ENCODE results near the gene PCYT2.
A peak's percentile ranks its signal among the peaks of the same experiment; 100 is the strongest.

PCYT2 gene

GRCh38 chr17:81866440-81867169 lies 44.6 kb downstream of the PCYT2 start:
- no peak for DNase-seq (ENCODE audit: low spot score)
- Mint-ChIP-seq H3K36me3 (ENCODE audit: low read depth) (peaks cover 39% of the 10 kb centered on the region), H3K4me1 (ENCODE audit: low read depth) (peaks cover 22% of the 10 kb centered on the region), H3K27me3 (ENCODE audit: low read depth) (no peaks in the 10 kb centered on the region), H3K4me3 (peak overlapping the region; percentile 44), H3K9me3 (no peaks in the 10 kb centered on the region), H3K27ac (peak overlapping the region; percentile 57)

- no peak for DNase-seq (ENCODE audit: low spot score)
- peaks cover 22% of the 10 kb centered on the region for H3K4me1 Mint-ChIP-seq (ENCODE audit: low read depth)
- H3K4me3 Mint-ChIP-seq = no peak overlapping the region
- H3K36me3 Mint-ChIP-seq (ENCODE audit: low read depth) = peaks cover 44% of the 10 kb centered on the region
- H3K9me3 Mint-ChIP-seq = no peaks in the 10 kb centered on the region
- peak overlapping the region; percentile 45 for H3K27ac Mint-ChIP-seq
- no peaks in the 10 kb centered on the region for H3K27me3 Mint-ChIP-seq (ENCODE audit: low read depth)
Measured at GRCh38 chr17:81865733-81866439, 45.3 kb downstream of the PCYT2 start.

GRCh38 chr17:81865358-81865732 lies 45.9 kb downstream of the PCYT2 start:
- Mint-ChIP-seq H3K4me3 (no peak overlapping the region), H3K36me3 (ENCODE audit: low read depth) (peaks cover 47% of the 10 kb centered on the region), H3K9me3 (no peaks in the 10 kb centered on the region), H3K4me1 (ENCODE audit: low read depth) (peaks cover 22% of the 10 kb centered on the region), H3K27ac (peak overlapping the region; percentile 45), H3K27me3 (ENCODE audit: low read depth) (no peaks in the 10 kb centered on the region)
- DNase-seq (ENCODE audit: low spot score) = no peak

GRCh38 chr17:81863833-81864768 lies 47.1 kb downstream of the PCYT2 start:
- Mint-ChIP-seq H3K4me1 (ENCODE audit: low read depth) (peaks cover 25% of the 10 kb centered on the region), H3K36me3 (ENCODE audit: low read depth) (peaks cover 41% of the 10 kb centered on the region), H3K9me3 (no peaks in the 10 kb centered on the region), H3K4me3 (peak overlapping the region; percentile 79), H3K27ac (peak overlapping the region; percentile 90), H3K27me3 (ENCODE audit: low read depth) (no peaks in the 10 kb centered on the region)
- DNase-seq (ENCODE audit: low spot score) = no peak

GRCh38 chr17:81863123-81863675 lies 48.0 kb downstream of the PCYT2 start:
- peaks cover 46% of the 10 kb centered on the region for H3K36me3 Mint-ChIP-seq (ENCODE audit: low read depth)
- peak overlapping the region; percentile 79 for H3K4me3 Mint-ChIP-seq
- H3K27me3 Mint-ChIP-seq (ENCODE audit: low read depth) = no peaks in the 10 kb centered on the region
- DNase-seq (ENCODE audit: low spot score) = no peak
- H3K9me3 Mint-ChIP-seq = no peaks in the 10 kb centered on the region
- peaks cover 32% of the 10 kb centered on the region for H3K4me1 Mint-ChIP-seq (ENCODE audit: low read depth)
- H3K27ac Mint-ChIP-seq = peak overlapping the region; percentile 90

GRCh38 chr17:81860756-81861568 lies 50.2 kb downstream of the PCYT2 start:
- H3K27me3 Mint-ChIP-seq (ENCODE audit: low read depth) = no peaks in the 10 kb centered on the region
- peak overlapping the region; percentile 91 for H3K4me3 Mint-ChIP-seq
- peak; percentile 99 for DNase-seq (ENCODE audit: low spot score)
- no peaks in the 10 kb centered on the region for H3K9me3 Mint-ChIP-seq
- H3K27ac Mint-ChIP-seq = peak overlapping the region; percentile 98
- H3K4me1 Mint-ChIP-seq (ENCODE audit: low read depth) = peaks cover 33% of the 10 kb centered on the region
- peaks cover 49% of the 10 kb centered on the region for H3K36me3 Mint-ChIP-seq (ENCODE audit: low read depth)

- DNase-seq (ENCODE audit: low spot score) = peak; percentile 29
- peaks cover 35% of the 10 kb centered on the region for H3K4me1 Mint-ChIP-seq (ENCODE audit: low read depth)
- H3K36me3 Mint-ChIP-seq (ENCODE audit: low read depth) = peaks cover 57% of the 10 kb centered on the region
- peak within 1 kb of the TSS; percentile 98 for H3K27ac Mint-ChIP-seq
- H3K4me3 Mint-ChIP-seq = peak within 1 kb of the TSS; percentile 93
- no peaks in the 10 kb centered on the region for H3K27me3 Mint-ChIP-seq (ENCODE audit: low read depth)
- H3K9me3 Mint-ChIP-seq = no peaks in the 10 kb centered on the region
Measured at GRCh38 chr17:81859906-81860755, 51.1 kb downstream of the PCYT2 start, which contains the start of gene P4HB. TSS of gene P4HB (minus strand) at chr17:81860535. CDS start at chr17:81860471, 64 bp downstream.

- Mint-ChIP-seq H3K36me3 (ENCODE audit: low read depth) (peaks cover 54% of the 10 kb centered on the region), H3K27me3 (ENCODE audit: low read depth) (no peaks in the 10 kb centered on the region), H3K4me3 (peak overlapping the region; percentile 93), H3K27ac (peak overlapping the region; percentile 84), H3K4me1 (ENCODE audit: low read depth) (peaks cover 33% of the 10 kb centered on the region), H3K9me3 (no peaks in the 10 kb centered on the region)
- DNase-seq (ENCODE audit: low spot score) = no peak
Measured at GRCh38 chr17:81858967-81859905, 52.0 kb downstream of the PCYT2 start.

GRCh38 chr17:81858170-81858966 lies 52.8 kb downstream of the PCYT2 start:
- peaks cover 28% of the 10 kb centered on the region for H3K4me1 Mint-ChIP-seq (ENCODE audit: low read depth)
- no peak for DNase-seq (ENCODE audit: low spot score)
- no peaks in the 10 kb centered on the region for H3K27me3 Mint-ChIP-seq (ENCODE audit: low read depth)
- no peak overlapping the region for H3K27ac Mint-ChIP-seq
- H3K36me3 Mint-ChIP-seq (ENCODE audit: low read depth) = peaks cover 56% of the 10 kb centered on the region
- H3K9me3 Mint-ChIP-seq = no peaks in the 10 kb centered on the region
- H3K4me3 Mint-ChIP-seq = peak overlapping the region; percentile 93

- Mint-ChIP-seq H3K27ac (no peak overlapping the region), H3K36me3 (ENCODE audit: low read depth) (peaks cover 64% of the 10 kb centered on the region), H3K4me1 (ENCODE audit: low read depth) (peaks cover 25% of the 10 kb centered on the region), H3K27me3 (ENCODE audit: low read depth) (no peaks in the 10 kb centered on the region), H3K4me3 (no peak overlapping the region), H3K9me3 (no peaks in the 10 kb centered on the region)
- no peak for DNase-seq (ENCODE audit: low spot score)
Measured at GRCh38 chr17:81854974-81855774, 56.0 kb downstream of the PCYT2 start.

Data from T-helper 2 cell treated with Interferon-gamma antibody and Interleukin-4, amounts not matched to agents 5 μg/mL and 100 μg/mL, for 36 hours (primary cell).